ENCODE data around the gene TRIM31.

The TRIM31 gene

GRCh38 chr6:30151580-30151979, 38.7 kb upstream of the TRIM31 start:
- no peak for TF ChIP-seq CEBPB (IDR thresholded peaks at IDR 0.05)
- TF ChIP-seq NFIC (IDR thresholded peaks at IDR 0.05) = no peak
- no peak for TF ChIP-seq REST (IDR thresholded peaks at IDR 0.05; ENCODE audit: low read depth)
- TF ChIP-seq EGR1 (IDR thresholded peaks at IDR 0.05) = no peak
- TF ChIP-seq TCF12 (IDR thresholded peaks at IDR 0.05; ENCODE audit: low read depth) = no peak
- no peak for TF ChIP-seq FOXM1 (IDR thresholded peaks at IDR 0.05; ENCODE audit: borderline replicate concordance, low read depth)

- TF ChIP-seq YY1 (IDR thresholded peaks at IDR 0.05; ENCODE audit: low read depth) (no peak), RAD21 (IDR thresholded peaks at IDR 0.05; ENCODE audit: low read depth) (no peak), REST (IDR thresholded peaks at IDR 0.05; ENCODE audit: low read depth) (no peak), TAF1 (IDR thresholded peaks at IDR 0.05; ENCODE audit: low read depth) (no peak), EP300 (IDR thresholded peaks at IDR 0.05; ENCODE audit: borderline replicate concordance) (no peak), ZBTB7A (IDR thresholded peaks at IDR 0.05; ENCODE audit: low read depth) (no peak), MAX (IDR thresholded peaks at IDR 0.05) (no peak), USF1 (IDR thresholded peaks at IDR 0.05) (no peak), FOXM1 (IDR thresholded peaks at IDR 0.05; ENCODE audit: borderline replicate concordance, low read depth) (no peak), TEAD4 (IDR thresholded peaks at IDR 0.05) (no peak), CREB1 (IDR thresholded peaks at IDR 0.05; ENCODE audit: low read depth) (no peak), EGR1 (IDR thresholded peaks at IDR 0.05) (no peak)
These were observed 37.9 kb upstream of the TRIM31 start for GRCh38 chr6:30150671-30151395.

- no peak for TF ChIP-seq CREB1 (IDR thresholded peaks at IDR 0.05; ENCODE audit: low read depth)
These were observed 37.1 kb upstream of the TRIM31 start for GRCh38 chr6:30149858-30150550.

- TF ChIP-seq USF1 (IDR thresholded peaks at IDR 0.05) (no peak), MAX (IDR thresholded peaks at IDR 0.05) (no peak), TCF12 (IDR thresholded peaks at IDR 0.05; ENCODE audit: low read depth) (no peak), NFIC (IDR thresholded peaks at IDR 0.05) (no peak), YY1 (IDR thresholded peaks at IDR 0.05; ENCODE audit: low read depth) (no peak), ZBTB7A (IDR thresholded peaks at IDR 0.05; ENCODE audit: low read depth) (no peak), REST (IDR thresholded peaks at IDR 0.05; ENCODE audit: low read depth) (no peak), FOXM1 (IDR thresholded peaks at IDR 0.05; ENCODE audit: borderline replicate concordance, low read depth) (no peak), RAD21 (IDR thresholded peaks at IDR 0.05; ENCODE audit: low read depth) (no peak), TAF1 (IDR thresholded peaks at IDR 0.05; ENCODE audit: low read depth) (no peak), EP300 (IDR thresholded peaks at IDR 0.05; ENCODE audit: borderline replicate concordance) (no peak), CREB1 (IDR thresholded peaks at IDR 0.05; ENCODE audit: low read depth) (no peak), EGR1 (IDR thresholded peaks at IDR 0.05) (no peak), CEBPB (IDR thresholded peaks at IDR 0.05) (no peak), TEAD4 (IDR thresholded peaks at IDR 0.05) (no peak)
These were observed 36.3 kb upstream of the TRIM31 start for GRCh38 chr6:30149234-30149633.
